Choroid plexus epithelial cell (primary cell): ENCODE data around the gene MACF1.
A peak's percentile ranks its signal among the peaks of the same experiment; 100 is the strongest.

Experiments
- DNase-seq: peaks from one replicate; pipeline ENCODE4 v3.0.0-alpha.2; 2010; ENCODE audit warnings: low read depth
- H3K4me3 ChIP-seq: 2 replicates; pipeline ENCODE4 v1.5.1; 2011; ENCODE audit warnings: low read depth, mild to moderate bottlenecking, control low read depth, low read length, moderate library complexity
- CTCF ChIP-seq: conservative IDR thresholded peaks from 2 replicates; pipeline ENCODE4 v1.5.1; 2011; ENCODE audit warnings: low read depth, mild to moderate bottlenecking, control low read depth, inconsistent platforms, low read length, moderate library complexity

The MACF1 gene

GRCh38 chr1:39272027-39272797 is 67.7 kb downstream of the MACF1 start:
- DNase-seq, result peak; percentile 69
- no peak overlapping the region for H3K4me3 ChIP-seq
- TF ChIP-seq CTCF, result no peak

GRCh38 chr1:39272798-39273469 is 68.4 kb downstream of the MACF1 start:
- no peak for TF ChIP-seq CTCF
- DNase-seq, result no peak
- no peak overlapping the region for H3K4me3 ChIP-seq

- no peak overlapping the region for H3K4me3 ChIP-seq
- no peak for DNase-seq
- TF ChIP-seq CTCF, result no peak
Measured at GRCh38 chr1:39275836-39276507, 71.5 kb downstream of the MACF1 start.

GRCh38 chr1:39277879-39278278 is 73.4 kb downstream of the MACF1 start:
- no peak overlapping the region for H3K4me3 ChIP-seq
- DNase-seq, result no peak
- no peak for TF ChIP-seq CTCF

- peak; percentile 68 for DNase-seq
- no peak overlapping the region for H3K4me3 ChIP-seq
Measured at GRCh38 chr1:39282537-39283216, 78.2 kb downstream of the MACF1 start.

GRCh38 chr1:39283858-39284257 is 79.4 kb downstream of the MACF1 start:
- TF ChIP-seq CTCF, result no peak
- H3K4me3 ChIP-seq, result no peak overlapping the region
- DNase-seq, result no peak

More at GRCh38 chr1:39282537-39283216, 78.2 kb downstream of the MACF1 start:
- no peak for TF ChIP-seq CTCF
